ENCODE results near the gene SNRNP25.

The SNRNP25 gene

GRCh38 chr16:56231-56927, 2.8 kb downstream of the SNRNP25 start:
- no peak overlapping the region for H3K4me3 ChIP-seq (ENCODE audit: low read depth, low read length)
- CTCF ChIA-PET = interaction anchor here (1.0 to 25.1 kb wide), 4 partner anchors 9 to 125 kb away, joined by 3 to 728 read pairs (median 20); no protein-coding TSS in a partner anchor
- no peak for DNase-seq (ENCODE audit: low read depth, low spot score)
- TF ChIP-seq CTCF (IDR thresholded peaks at IDR 0.05; ENCODE audit: insufficient read depth, low read length, missing control alignments) = no peak
- POLR2A ChIA-PET = interaction anchor here (1.4 kb wide), 1 partner anchor 15 kb away, joined by 6 read pairs; the partner anchor contains the start of gene RHBDF1

- ChIA-PET POLR2A (interaction anchor here (1.2 kb wide), 1 partner anchor 13 kb away, joined by 4 read pairs; no protein-coding TSS in a partner anchor), CTCF (interaction anchor here (0.9 to 25.1 kb wide), 3 partner anchors 8 to 124 kb away, joined by 4 to 728 read pairs (median 4); no protein-coding TSS in a partner anchor)
- H3K4me3 ChIP-seq (ENCODE audit: low read depth, low read length) = no peak overlapping the region
- no peak for DNase-seq (ENCODE audit: low read depth, low spot score)
- no peak for TF ChIP-seq CTCF (IDR thresholded peaks at IDR 0.05; ENCODE audit: insufficient read depth, low read length, missing control alignments)
These were observed 4.1 kb downstream of the SNRNP25 start for GRCh38 chr16:57711-58110.

GRCh38 chr16:58491-59439, 5.1 kb downstream of the SNRNP25 start:
- no peak for TF ChIP-seq CTCF (IDR thresholded peaks at IDR 0.05; ENCODE audit: insufficient read depth, low read length, missing control alignments)
- ChIA-PET CTCF (interaction anchor here (0.9 to 25.1 kb wide), 2 partner anchors 7 to 32 kb away, joined by 4 to 728 read pairs; no protein-coding TSS in a partner anchor), POLR2A (interaction anchor here (1.0 to 1.2 kb wide), 2 partner anchors 12 to 13 kb away, joined by 4 read pairs; no protein-coding TSS in a partner anchor)
- no peak overlapping the region for H3K4me3 ChIP-seq (ENCODE audit: low read depth, low read length)
- DNase-seq (ENCODE audit: low read depth, low spot score) = no peak

- CTCF ChIA-PET = interaction anchor here (1.2 to 25.1 kb wide), 4 partner anchors 11 to 121 kb away, joined by 4 to 728 read pairs (median 48); partner anchors contain the start of gene HBQ1
- H3K4me3 ChIP-seq (ENCODE audit: low read depth, low read length) = no peak overlapping the region
- no peak for DNase-seq (ENCODE audit: low read depth, low spot score)
- POLR2A ChIA-PET = interaction anchor here (1.0 kb wide), 1 partner anchor 12 kb away, joined by 4 read pairs; no protein-coding TSS in a partner anchor
- no peak for TF ChIP-seq CTCF (IDR thresholded peaks at IDR 0.05; ENCODE audit: insufficient read depth, low read length, missing control alignments)
These were observed 5.9 kb downstream of the SNRNP25 start for GRCh38 chr16:59440-60059.

- H3K4me3 ChIP-seq (ENCODE audit: low read depth, low read length) = no peak overlapping the region
- no peak for TF ChIP-seq CTCF (IDR thresholded peaks at IDR 0.05; ENCODE audit: insufficient read depth, low read length, missing control alignments)
- DNase-seq (ENCODE audit: low read depth, low spot score) = no peak
- POLR2A ChIA-PET = interaction anchor here (1.0 kb wide), 1 partner anchor 11 kb away, joined by 4 read pairs; no protein-coding TSS in a partner anchor
- CTCF ChIA-PET = interaction anchor here (1.2 to 25.1 kb wide), 4 partner anchors 10 to 121 kb away, joined by 4 to 728 read pairs (median 48); partner anchors contain the start of gene HBQ1
These were observed 6.5 kb downstream of the SNRNP25 start for GRCh38 chr16:60166-60565.
